Loucy (cell line): ENCODE data around the gene MAPKAP1.

Experiments
- H2AFZ ChIP-seq: fragments of 200-600 bp; sonication (generic); 2 replicates; pipeline ENCODE4 v1.6.0; 2016; ENCODE audit warnings: antibody characterized with exemption, mild to moderate bottlenecking, low read length, moderate library complexity
- H3F3A ChIP-seq: fragments of 200-600 bp; 2 replicates; pipeline ENCODE4 v1.6.0; 2016; ENCODE audit warnings: antibody characterized with exemption, low read depth, mild to moderate bottlenecking
- H3K27me3 ChIP-seq: fragments of 200-600 bp; sonication (generic); 2 replicates; pipeline ENCODE4 v1.6.1; 2014; ENCODE audit warnings: low read length, mild to moderate bottlenecking; ENCODE audit not compliant: insufficient read depth, poor library complexity, severe bottlenecking
- H3K36me3 ChIP-seq: fragments of 200-600 bp; sonication (generic); 2 replicates; pipeline ENCODE4 v1.6.1; 2016; ENCODE audit warnings: low read length; ENCODE audit not compliant: insufficient read depth
- H3K4me1 ChIP-seq: fragments of 200-600 bp; sonication (generic); 2 replicates; pipeline ENCODE4 v1.5.1; 2014; ENCODE audit warnings: low read length, mild to moderate bottlenecking; ENCODE audit not compliant: insufficient read depth, poor library complexity, severe bottlenecking
- H3K4me2 ChIP-seq: fragments of 200-600 bp; sonication (generic); 2 replicates; pipeline ENCODE4 v1.6.0; 2014; ENCODE audit warnings: antibody characterized with exemption, low read length, low read depth, mild to moderate bottlenecking; ENCODE audit not compliant: poor library complexity, severe bottlenecking
- H3K4me3 ChIP-seq: fragments of 200-600 bp; sonication (generic); 2 replicates; pipeline ENCODE4 v1.5.1; 2014; ENCODE audit warnings: low read length, mild to moderate bottlenecking, mixed read lengths; ENCODE audit not compliant: poor library complexity, severe bottlenecking
- H3K79me2 ChIP-seq: fragments of 200-600 bp; sonication (generic); 2 replicates; pipeline ENCODE4 v1.6.1; 2014; ENCODE audit warnings: low read length; ENCODE audit not compliant: insufficient read depth
- H3K9ac ChIP-seq: fragments of 200-600 bp; sonication (generic); 2 replicates; pipeline ENCODE4 v1.6.0; 2014; ENCODE audit warnings: mild to moderate bottlenecking, low read depth, low read length, moderate library complexity; ENCODE audit not compliant: poor library complexity, severe bottlenecking
- H3K9me2 ChIP-seq: fragments of 200-600 bp; sonication (generic); replicated peaks from 2 replicates; pipeline ENCODE4 v1.6.1; 2016; ENCODE audit warnings: low read depth, low read length, mixed read lengths
- H3K9me3 ChIP-seq: fragments of 200-600 bp; sonication (generic); 2 replicates; pipeline ENCODE4 v1.6.1; 2014; ENCODE audit warnings: mild to moderate bottlenecking, antibody characterized with exemption, low read length, low read depth; ENCODE audit not compliant: insufficient read depth
- H4K20me1 ChIP-seq: fragments of 200-600 bp; sonication (generic); 2 replicates; pipeline ENCODE4 v1.6.0; 2014; ENCODE audit warnings: antibody characterized with exemption, low read length, mild to moderate bottlenecking; ENCODE audit not compliant: insufficient read depth, poor library complexity, severe bottlenecking
- EZH2phosphoT487 ChIP-seq: fragments of 200-600 bp; IDR thresholded peaks from 2 replicates; pipeline ENCODE4 v1.6.1; 2018; ENCODE audit warnings: antibody characterized with exemption, mild to moderate bottlenecking, moderate library complexity, borderline replicate concordance
- TF ChIP-seq, protein P1 (sequence below): fragments of 200-600 bp; sonication (generic); conservative IDR thresholded peaks from 2 replicates; pipeline ENCODE4 v1.5.1; 2014; ENCODE audit warnings: mild to moderate bottlenecking, antibody characterized with exemption, low read length

MAPKAP1 gene

GRCh38 chr9:125547368-125547767, 159.6 kb downstream of the MAPKAP1 start:
- H3K4me3 ChIP-seq: no peak overlapping the region
- no peaks in the 10 kb centered on the region for H3K79me2 ChIP-seq
- H3K36me3 ChIP-seq: no peaks in the 10 kb centered on the region; the same call in 1 of the 2 replicates
- TF ChIP-seq EZH2phosphoT487: no peak
- TF ChIP-seq, protein P1, sequence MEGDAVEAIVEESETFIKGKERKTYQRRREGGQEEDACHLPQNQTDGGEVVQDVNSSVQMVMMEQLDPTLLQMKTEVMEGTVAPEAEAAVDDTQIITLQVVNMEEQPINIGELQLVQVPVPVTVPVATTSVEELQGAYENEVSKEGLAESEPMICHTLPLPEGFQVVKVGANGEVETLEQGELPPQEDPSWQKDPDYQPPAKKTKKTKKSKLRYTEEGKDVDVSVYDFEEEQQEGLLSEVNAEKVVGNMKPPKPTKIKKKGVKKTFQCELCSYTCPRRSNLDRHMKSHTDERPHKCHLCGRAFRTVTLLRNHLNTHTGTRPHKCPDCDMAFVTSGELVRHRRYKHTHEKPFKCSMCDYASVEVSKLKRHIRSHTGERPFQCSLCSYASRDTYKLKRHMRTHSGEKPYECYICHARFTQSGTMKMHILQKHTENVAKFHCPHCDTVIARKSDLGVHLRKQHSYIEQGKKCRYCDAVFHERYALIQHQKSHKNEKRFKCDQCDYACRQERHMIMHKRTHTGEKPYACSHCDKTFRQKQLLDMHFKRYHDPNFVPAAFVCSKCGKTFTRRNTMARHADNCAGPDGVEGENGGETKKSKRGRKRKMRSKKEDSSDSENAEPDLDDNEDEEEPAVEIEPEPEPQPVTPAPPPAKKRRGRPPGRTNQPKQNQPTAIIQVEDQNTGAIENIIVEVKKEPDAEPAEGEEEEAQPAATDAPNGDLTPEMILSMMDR: no peak
- no peaks in the 10 kb centered on the region for H3K4me1 ChIP-seq
- no peak overlapping the region for H2AFZ ChIP-seq
- no peaks in the 10 kb centered on the region for H3K9me3 ChIP-seq
- H4K20me1 ChIP-seq: no peaks in the 10 kb centered on the region
- H3K9ac ChIP-seq: no peak overlapping the region
- H3K9me2 ChIP-seq: no peaks in the 10 kb centered on the region
- H3K27me3 ChIP-seq: no peaks in the 10 kb centered on the region
- H3K4me2 ChIP-seq: no peak overlapping the region
- no peaks in the 10 kb centered on the region for H3F3A ChIP-seq

DNA sequence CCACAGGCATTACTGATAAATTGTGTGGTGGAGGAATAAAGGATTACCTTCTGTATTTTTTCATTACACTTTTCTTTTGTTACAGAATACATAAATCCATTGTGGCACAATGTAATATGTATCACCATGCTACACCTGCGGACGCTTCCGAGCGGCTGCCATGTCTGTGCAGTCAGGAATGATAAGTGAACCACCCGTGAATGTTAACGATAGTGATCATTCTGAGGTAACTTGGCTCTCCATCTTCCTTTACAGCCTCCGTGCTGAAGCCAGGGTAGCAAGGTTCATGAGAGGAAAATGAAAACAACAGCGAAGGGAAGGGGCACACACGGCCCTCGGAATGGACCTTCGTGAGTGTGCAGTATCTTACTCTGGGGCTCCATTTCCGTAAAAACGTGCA, 161.2 kb downstream of the MAPKAP1 start:
- H3K4me1 ChIP-seq: no peaks in the 10 kb centered on the region
- no peaks in the 10 kb centered on the region for H3K9me3 ChIP-seq
- no peak overlapping the region for H3K4me3 ChIP-seq
- no peak for TF ChIP-seq EZH2phosphoT487
- TF ChIP-seq, protein P1: no peak
- H3K9ac ChIP-seq: no peak overlapping the region
- H3K27me3 ChIP-seq: no peaks in the 10 kb centered on the region
- H2AFZ ChIP-seq: no peak overlapping the region
- no peaks in the 10 kb centered on the region for H4K20me1 ChIP-seq
- H3K4me2 ChIP-seq: no peak overlapping the region
- peaks cover 5% of the 10 kb centered on the region; the same call in 1 of the 2 replicates for H3K36me3 ChIP-seq
- no peaks in the 10 kb centered on the region for H3F3A ChIP-seq
- no peaks in the 10 kb centered on the region for H3K79me2 ChIP-seq
- H3K9me2 ChIP-seq: no peaks in the 10 kb centered on the region

DNA sequence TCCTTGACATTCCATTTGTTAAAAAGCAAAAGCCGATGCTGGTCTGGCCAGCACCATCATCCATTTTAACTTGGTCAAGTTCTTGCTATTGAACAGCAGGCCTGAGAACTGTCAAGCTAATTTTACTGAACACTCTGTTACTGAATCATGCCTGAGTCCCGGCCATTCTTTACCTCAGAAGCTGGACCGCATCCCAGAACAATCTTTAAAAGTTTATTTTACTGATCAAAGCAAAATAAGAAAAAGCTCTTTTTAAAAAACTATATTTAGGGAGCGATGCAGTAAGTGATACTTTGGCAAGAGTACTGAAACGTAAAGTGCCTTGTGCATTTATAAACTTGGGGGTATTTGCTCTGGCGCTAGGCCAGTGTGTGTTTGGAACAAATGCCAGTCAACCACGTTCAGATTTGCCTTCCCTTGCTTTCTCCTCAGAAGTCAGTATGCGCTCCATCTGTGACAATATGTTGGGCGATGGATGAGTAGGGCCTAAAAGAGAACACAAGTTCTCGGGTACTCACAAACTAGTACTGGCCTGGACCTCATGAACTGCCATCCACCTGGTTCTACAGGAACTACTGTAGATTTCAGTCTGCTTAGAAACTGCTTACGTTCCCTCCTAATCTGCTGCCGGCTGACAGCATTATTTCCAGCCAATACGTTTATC, 161.9 kb downstream of the MAPKAP1 start:
- Histone ChIP-seq H2AFZ (no peak overlapping the region), H3K4me2 (no peak overlapping the region), H3K27me3 (no peaks in the 10 kb centered on the region), H3K9me3 (no peaks in the 10 kb centered on the region), H3K36me3 (peaks cover 5% of the 10 kb centered on the region; the same call in 1 of the 2 replicates), H3K4me1 (no peaks in the 10 kb centered on the region), H4K20me1 (no peaks in the 10 kb centered on the region), H3K4me3 (no peak overlapping the region), H3F3A (no peaks in the 10 kb centered on the region), H3K9ac (no peak overlapping the region), H3K79me2 (no peaks in the 10 kb centered on the region), H3K9me2 (no peaks in the 10 kb centered on the region)
- TF ChIP-seq, protein P1: no peak
- TF ChIP-seq EZH2phosphoT487: no peak
